Upper lobe of left lung (tissue), 4 donors: ENCODE measurements around the gene EFNA2.

Source experiments
- EP300 ChIP-seq, 4 donors: sonication (generic); formaldehyde crosslinking; IDR thresholded peaks; one replicate each; pipeline ENCODE4 v1.5.1; 2017; ENCODE audit warnings: antibody characterized with exemption in 4 of 4, control low read depth in 2 of 4
- POLR2AphosphoS5 ChIP-seq, 2 donors: sonication (generic); formaldehyde crosslinking; IDR thresholded peaks; one replicate each; pipeline ENCODE4 v1.5.1; 2017; ENCODE audit warnings: antibody characterized with exemption in 2 of 2
- TF ChIP-seq, protein P1 (sequence below), 6 experiments: fragments of 450-650 bp in 4 of 6; fragments of 200-600 bp in 2 of 6; sonication (generic) in 2 of 6; IDR thresholded peaks; one replicate each; pipeline ENCODE4 v1.5.1; 2016 to 2019; ENCODE audit warnings: antibody characterized with exemption in 6 of 6

GRCh38 chr19:1282588-1283206 lies 3.0 kb upstream of the EFNA2 start:
- TF ChIP-seq, protein P1, sequence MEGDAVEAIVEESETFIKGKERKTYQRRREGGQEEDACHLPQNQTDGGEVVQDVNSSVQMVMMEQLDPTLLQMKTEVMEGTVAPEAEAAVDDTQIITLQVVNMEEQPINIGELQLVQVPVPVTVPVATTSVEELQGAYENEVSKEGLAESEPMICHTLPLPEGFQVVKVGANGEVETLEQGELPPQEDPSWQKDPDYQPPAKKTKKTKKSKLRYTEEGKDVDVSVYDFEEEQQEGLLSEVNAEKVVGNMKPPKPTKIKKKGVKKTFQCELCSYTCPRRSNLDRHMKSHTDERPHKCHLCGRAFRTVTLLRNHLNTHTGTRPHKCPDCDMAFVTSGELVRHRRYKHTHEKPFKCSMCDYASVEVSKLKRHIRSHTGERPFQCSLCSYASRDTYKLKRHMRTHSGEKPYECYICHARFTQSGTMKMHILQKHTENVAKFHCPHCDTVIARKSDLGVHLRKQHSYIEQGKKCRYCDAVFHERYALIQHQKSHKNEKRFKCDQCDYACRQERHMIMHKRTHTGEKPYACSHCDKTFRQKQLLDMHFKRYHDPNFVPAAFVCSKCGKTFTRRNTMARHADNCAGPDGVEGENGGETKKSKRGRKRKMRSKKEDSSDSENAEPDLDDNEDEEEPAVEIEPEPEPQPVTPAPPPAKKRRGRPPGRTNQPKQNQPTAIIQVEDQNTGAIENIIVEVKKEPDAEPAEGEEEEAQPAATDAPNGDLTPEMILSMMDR (IDR thresholded peaks at IDR 0.05): no peak
- TF ChIP-seq EP300 (IDR thresholded peaks at IDR 0.05): no peak
- TF ChIP-seq POLR2AphosphoS5 (IDR thresholded peaks at IDR 0.05): no peak
